SU-DHL-6 (cell line): ENCODE data around the gene MT1A.

ENCODE experiments used
- H2AFZ ChIP-seq: fragments of 200-600 bp; sonication (generic); 2 replicates; pipeline ENCODE4 v1.6.1; 2014; ENCODE audit warnings: low read depth, mild to moderate bottlenecking, moderate library complexity, mixed read lengths, antibody characterized with exemption, low read length; ENCODE audit not compliant: severe bottlenecking
- H3F3A ChIP-seq: fragments of 200-600 bp; shearing (Covaris generic); 2 replicates; pipeline ENCODE4 v1.6.0; 2016; ENCODE audit warnings: antibody characterized with exemption, mild to moderate bottlenecking; ENCODE audit not compliant: insufficient read depth
- H3K27ac ChIP-seq: fragments of 200-600 bp; sonication (generic); 2 replicates; pipeline ENCODE4 v1.5.1; 2016; ENCODE audit warnings: low read depth, mild to moderate bottlenecking, low read length, moderate library complexity, mixed read lengths
- H3K27me3 ChIP-seq: fragments of 200-600 bp; sonication (generic), shearing (Covaris generic); 2 replicates; pipeline ENCODE4 v1.6.0; 2014; ENCODE audit warnings: mild to moderate bottlenecking, low read length
- H3K36me3 ChIP-seq: fragments of 200-600 bp; sonication (generic); 2 replicates; pipeline ENCODE4 v1.6.1; 2014; ENCODE audit warnings: mild to moderate bottlenecking, low read length, mixed read lengths
- H3K4me2 ChIP-seq: fragments of 300-600, 200-600 bp; shearing (Covaris generic), sonication (generic); 2 replicates; pipeline ENCODE4 v1.6.0; 2014; ENCODE audit warnings: low read length, low read depth, mild to moderate bottlenecking; ENCODE audit not compliant: poor library complexity, severe bottlenecking
- H3K4me3 ChIP-seq: fragments of 200-600 bp; sonication (generic); 2 replicates; pipeline ENCODE4 v1.5.1; 2014; ENCODE audit warnings: antibody characterized with exemption, low read length, mild to moderate bottlenecking, mixed read lengths; ENCODE audit not compliant: insufficient read depth, poor library complexity, severe bottlenecking
- H3K79me2 ChIP-seq: fragments of 200-600 bp; sonication (generic); 2 replicates; pipeline ENCODE4 v1.6.1; 2014; ENCODE audit warnings: mild to moderate bottlenecking, low read length, moderate library complexity; ENCODE audit not compliant: insufficient read depth
- H3K9ac ChIP-seq: fragments of 200-600 bp; sonication (generic); 2 replicates; pipeline ENCODE4 v1.7.0; 2014; ENCODE audit warnings: mild to moderate bottlenecking, low read length
- H3K9me2 ChIP-seq: fragments of 200-600 bp; sonication (generic); replicated peaks from 2 replicates; pipeline ENCODE4 v1.6.1; 2014; ENCODE audit warnings: low read length; ENCODE audit not compliant: insufficient read depth
- H3K9me3 ChIP-seq: fragments of 200-600 bp; sonication (generic); 2 replicates; pipeline ENCODE4 v1.6.1; 2014; ENCODE audit warnings: low read length, mixed read lengths; ENCODE audit not compliant: insufficient read depth
- H4K20me1 ChIP-seq: fragments of 200-600 bp; sonication (generic); 2 replicates; pipeline ENCODE4 v1.6.1; 2014; ENCODE audit warnings: low read depth, mild to moderate bottlenecking, antibody characterized with exemption, low read length, moderate library complexity, mixed read lengths
- CTCF ChIP-seq: fragments of 200-600 bp; sonication (generic); IDR thresholded peaks from one replicate; pipeline ENCODE4 v1.5.1; 2017; ENCODE audit warnings: antibody characterized with exemption, mild to moderate bottlenecking, low read length, moderate library complexity; ENCODE audit not compliant: insufficient read depth, poor library complexity, severe bottlenecking
- EZH2phosphoT487 ChIP-seq: fragments of 200-600 bp; sonication (generic), shearing (Covaris generic); conservative IDR thresholded peaks from 2 replicates; pipeline ENCODE4 v1.6.1; 2018; ENCODE audit warnings: mild to moderate bottlenecking, antibody characterized with exemption, low read length, moderate library complexity, mixed read lengths

Gene MT1A

GRCh38 chr16:56631197-56631596 is 7.3 kb upstream of the MT1A start:
- H3K27me3 ChIP-seq: no peaks in the 10 kb centered on the region

DNA sequence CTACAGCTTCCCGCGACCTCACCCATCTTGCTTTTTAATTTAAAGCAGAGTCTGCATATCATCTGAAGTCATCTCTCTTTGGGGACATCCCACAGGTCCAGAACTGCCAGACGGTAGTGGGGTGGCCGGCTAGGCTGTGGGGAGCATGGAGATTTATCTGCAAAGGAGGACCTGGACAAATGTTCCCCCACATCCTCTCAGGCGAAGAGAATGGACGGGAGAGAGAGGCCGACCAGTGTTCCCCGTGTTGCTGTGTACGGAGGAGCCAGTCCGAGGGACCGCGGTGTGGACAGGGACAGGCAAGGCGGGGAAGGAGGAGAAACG is 6.7 kb upstream of the MT1A start:
- no peaks in the 10 kb centered on the region for H3K36me3 ChIP-seq
- no peaks in the 10 kb centered on the region for H3K9me3 ChIP-seq
- no peaks in the 10 kb centered on the region for H3K79me2 ChIP-seq
- no peaks in the 10 kb centered on the region for H3K27me3 ChIP-seq
- H2AFZ ChIP-seq: no peak overlapping the region
- H3K4me3 ChIP-seq: no peak overlapping the region
- no peak overlapping the region for H3K27ac ChIP-seq
- no peaks in the 10 kb centered on the region for H4K20me1 ChIP-seq
- TF ChIP-seq CTCF (no peak), EZH2phosphoT487 (no peak)
- H3K4me2 ChIP-seq: no peak overlapping the region
- H3F3A ChIP-seq: no peaks in the 10 kb centered on the region
- H3K9ac ChIP-seq: no peak overlapping the region
- H3K9me2 ChIP-seq: no peaks in the 10 kb centered on the region

More at GRCh38 chr16:56631197-56631596, 7.3 kb upstream of the MT1A start:
- Histone ChIP-seq H3K9me2 (no peaks in the 10 kb centered on the region), H3K9me3 (no peaks in the 10 kb centered on the region), H3K9ac (no peak overlapping the region), H4K20me1 (no peaks in the 10 kb centered on the region), H3F3A (no peaks in the 10 kb centered on the region), H3K79me2 (no peaks in the 10 kb centered on the region), H3K4me3 (no peak overlapping the region), H3K36me3 (no peaks in the 10 kb centered on the region), H2AFZ (no peak overlapping the region), H3K27ac (no peak overlapping the region), H3K4me2 (no peak overlapping the region)
- TF ChIP-seq EZH2phosphoT487: no peak
- no peak for TF ChIP-seq CTCF

DNA sequence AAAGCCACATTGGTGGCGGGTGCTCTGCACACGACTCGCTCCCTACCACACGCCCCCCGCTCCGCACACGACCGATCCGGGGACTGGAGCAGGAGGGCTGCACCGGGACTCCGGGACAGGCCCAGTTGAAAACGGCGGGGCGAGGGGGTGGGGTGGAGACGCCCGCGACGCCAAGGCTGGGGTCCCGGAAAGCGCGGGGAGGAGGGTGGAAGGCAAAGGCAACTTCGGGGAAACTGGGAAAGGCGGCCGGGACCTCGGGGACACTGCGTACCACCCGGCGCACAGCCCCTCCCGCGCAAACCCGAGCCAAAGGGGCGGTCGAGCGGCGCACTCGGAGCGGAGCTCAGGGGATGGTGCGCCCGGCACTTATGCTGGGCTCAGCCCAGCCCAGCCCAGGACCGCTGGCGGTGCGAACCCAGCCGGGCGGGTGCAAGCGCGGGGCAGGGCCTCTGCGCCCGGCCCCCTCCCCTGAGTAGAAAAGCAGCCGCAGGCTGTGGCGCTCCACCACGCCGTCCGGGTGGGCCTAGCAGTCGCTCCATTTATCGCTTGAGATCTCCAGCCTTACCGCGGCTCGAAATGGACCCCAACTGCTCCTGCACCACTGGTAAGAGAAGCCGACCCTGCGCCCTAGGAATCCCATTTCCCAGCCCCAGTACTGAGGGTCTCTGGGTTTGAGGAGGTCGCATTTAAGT is 6.2 kb upstream of the MT1A start, which contains the start of gene MT1M:
MT1M (plus strand) TSS at position 504 of the 692 bp plus-strand sequence; CDS start at position 577, 73 bp downstream.
- H3K9me2 ChIP-seq: no peaks in the 10 kb centered on the region
- H2AFZ ChIP-seq: no peak within 1 kb of the TSS
- H3K27me3 ChIP-seq: no peaks in the 10 kb centered on the region
- no peaks in the 10 kb centered on the region for H3K9me3 ChIP-seq
- H3K9ac ChIP-seq: no peak within 1 kb of the TSS
- H3K79me2 ChIP-seq: no peaks in the 10 kb centered on the region
- no peak within 1 kb of the TSS for H3K27ac ChIP-seq
- H4K20me1 ChIP-seq: no peaks in the 10 kb centered on the region
- no peak within 1 kb of the TSS for H3K4me3 ChIP-seq
- H3K36me3 ChIP-seq: no peaks in the 10 kb centered on the region
- H3F3A ChIP-seq: no peaks in the 10 kb centered on the region
- TF ChIP-seq CTCF (no peak), EZH2phosphoT487 (no peak)
- H3K4me2 ChIP-seq: no peak within 1 kb of the TSS
